ENCODE data around the gene RASSF8. TPM values are rescaled to one million over a fixed set of nuclear protein-coding genes. Genes with fewer than 3 reads are reported as not detected.

The RASSF8 gene
- total RNA-seq, 3 donors from 2014 or later = 42.6 to 52.1 (median 47.5) TPM

- Histone ChIP-seq H3K9me3 (no peaks in the 10 kb centered on the region), H3K36me3 (no peaks in the 10 kb centered on the region), H3K4me3 (no peak overlapping the region), H3K27me3 (no peaks in the 10 kb centered on the region), H3K4me1 (no peaks in the 10 kb centered on the region), H3K27ac (no peak overlapping the region)
- intact Hi-C loops (cut with DNase I; ENCODE audit: low total_unique reads) = no loop called here
- no peak for TF ChIP-seq POLR2AphosphoS5 (IDR thresholded peaks at IDR 0.05)
- no peak for TF ChIP-seq POLR2A (IDR thresholded peaks at IDR 0.05)
- TF ChIP-seq CTCF (IDR thresholded peaks at IDR 0.05) = no peak
- no peak for DNase-seq (ENCODE audit: low spot score in 2 of 2)
Measured at GRCh38 chr12:26096036-26096435, 137.6 kb downstream of the RASSF8 start.

- H3K27me3 ChIP-seq = no peaks in the 10 kb centered on the region
- no peak overlapping the region for H3K4me3 ChIP-seq
- no peaks in the 10 kb centered on the region for H3K4me1 ChIP-seq
- no peak overlapping the region for H3K27ac ChIP-seq
- no peaks in the 10 kb centered on the region for H3K9me3 ChIP-seq
- TF ChIP-seq POLR2A (IDR thresholded peaks at IDR 0.05) = no peak
- TF ChIP-seq CTCF (IDR thresholded peaks at IDR 0.05) = peak; percentile 82 to 92 (median 90)
- intact Hi-C loops (cut with DNase I; ENCODE audit: low total_unique reads) = no loop called here
- no peaks in the 10 kb centered on the region for H3K36me3 ChIP-seq
- peak; percentile 45 to 68 for DNase-seq (ENCODE audit: low spot score in 2 of 2)
Measured at GRCh38 chr12:26097046-26097878, 138.8 kb downstream of the RASSF8 start.

- intact Hi-C loops (cut with DNase I; ENCODE audit: low total_unique reads) = no loop called here
- TF ChIP-seq CTCF (IDR thresholded peaks at IDR 0.05) (no peak), POLR2A (IDR thresholded peaks at IDR 0.05) (no peak), POLR2AphosphoS5 (IDR thresholded peaks at IDR 0.05) (no peak)
Measured at GRCh38 chr12:26100666-26101349, 142.3 kb downstream of the RASSF8 start.

GRCh38 chr12:26101350-26101734 lies 142.9 kb downstream of the RASSF8 start:
- no peak for TF ChIP-seq CTCF (IDR thresholded peaks at IDR 0.05)
- peak in 1 of 3 donors; percentile 64 for TF ChIP-seq POLR2AphosphoS5 (IDR thresholded peaks at IDR 0.05)
- TF ChIP-seq POLR2A (IDR thresholded peaks at IDR 0.05) = no peak
- peak overlapping the region; percentile 71 to 78 for H3K27ac ChIP-seq

More at GRCh38 chr12:26100666-26101349, 142.3 kb downstream of the RASSF8 start:
- peak overlapping the region; percentile 71 to 78 for H3K27ac ChIP-seq
- H3K9me3 ChIP-seq = no peaks in the 10 kb centered on the region
- H3K36me3 ChIP-seq = no peaks in the 10 kb centered on the region
- no peak overlapping the region for H3K4me3 ChIP-seq
- no peak for DNase-seq (ENCODE audit: low spot score in 2 of 2)
- H3K4me1 ChIP-seq = no peaks in the 10 kb centered on the region
- no peaks in the 10 kb centered on the region for H3K27me3 ChIP-seq

GRCh38 chr12:26101763-26102162 lies 143.3 kb downstream of the RASSF8 start:
- no peaks in the 10 kb centered on the region for H3K36me3 ChIP-seq
- H3K4me3 ChIP-seq = no peak overlapping the region
- no peak for TF ChIP-seq CTCF (IDR thresholded peaks at IDR 0.05)
- no peak for TF ChIP-seq POLR2AphosphoS5 (IDR thresholded peaks at IDR 0.05)
- TF ChIP-seq POLR2A (IDR thresholded peaks at IDR 0.05) = no peak
- intact Hi-C loops (cut with DNase I; ENCODE audit: low total_unique reads) = no loop called here
- H3K27ac ChIP-seq = peak overlapping the region in 1 of 2 donors; percentile 17
- no peak for DNase-seq (ENCODE audit: low spot score in 2 of 2)
- H3K9me3 ChIP-seq = no peaks in the 10 kb centered on the region
- no peaks in the 10 kb centered on the region for H3K27me3 ChIP-seq
- no peaks in the 10 kb centered on the region for H3K4me1 ChIP-seq

More at GRCh38 chr12:26101350-26101734, 142.9 kb downstream of the RASSF8 start:
- H3K27me3 ChIP-seq = no peaks in the 10 kb centered on the region
- H3K9me3 ChIP-seq = no peaks in the 10 kb centered on the region
- H3K36me3 ChIP-seq = no peaks in the 10 kb centered on the region
- H3K4me3 ChIP-seq = no peak overlapping the region
- no peaks in the 10 kb centered on the region for H3K4me1 ChIP-seq
- peak in 1 of 2 donors; percentile 70 for DNase-seq (ENCODE audit: low spot score in 2 of 2)
- intact Hi-C loops (cut with DNase I; ENCODE audit: low total_unique reads) = no loop called here
